Activated CD8-positive, alpha-beta memory T cell treated with anti-CD3 and anti-CD28 coated beads for 36 hours (primary cell): ENCODE data around the gene UBAP2. TPM values are rescaled to one million over a fixed set of nuclear protein-coding genes. Genes with fewer than 3 reads are reported as not detected.

ENCODE experiments used
- CTCF ChIA-PET: fragments of 350-600 bp; sonication (Branson Sonifier 250); formaldehyde crosslinking; loops from one replicate; lab custom pipeline; 2021; ENCODE audit warnings: antibody characterized with exemption; lab: Charles Lee
- POLR2A ChIA-PET: fragments of 350-600 bp; sonication (Branson Sonifier 250); formaldehyde crosslinking; loops from one replicate; lab custom pipeline; 2021; ENCODE audit warnings: antibody characterized with exemption; lab: Charles Lee
- total RNA-seq, 2 experiments: library from RNA; stranded (reverse); gene quantifications; one replicate each; pipeline ENCODE4 v1.2.3, GENCODE V29; 2021

UBAP2 gene, protein sequence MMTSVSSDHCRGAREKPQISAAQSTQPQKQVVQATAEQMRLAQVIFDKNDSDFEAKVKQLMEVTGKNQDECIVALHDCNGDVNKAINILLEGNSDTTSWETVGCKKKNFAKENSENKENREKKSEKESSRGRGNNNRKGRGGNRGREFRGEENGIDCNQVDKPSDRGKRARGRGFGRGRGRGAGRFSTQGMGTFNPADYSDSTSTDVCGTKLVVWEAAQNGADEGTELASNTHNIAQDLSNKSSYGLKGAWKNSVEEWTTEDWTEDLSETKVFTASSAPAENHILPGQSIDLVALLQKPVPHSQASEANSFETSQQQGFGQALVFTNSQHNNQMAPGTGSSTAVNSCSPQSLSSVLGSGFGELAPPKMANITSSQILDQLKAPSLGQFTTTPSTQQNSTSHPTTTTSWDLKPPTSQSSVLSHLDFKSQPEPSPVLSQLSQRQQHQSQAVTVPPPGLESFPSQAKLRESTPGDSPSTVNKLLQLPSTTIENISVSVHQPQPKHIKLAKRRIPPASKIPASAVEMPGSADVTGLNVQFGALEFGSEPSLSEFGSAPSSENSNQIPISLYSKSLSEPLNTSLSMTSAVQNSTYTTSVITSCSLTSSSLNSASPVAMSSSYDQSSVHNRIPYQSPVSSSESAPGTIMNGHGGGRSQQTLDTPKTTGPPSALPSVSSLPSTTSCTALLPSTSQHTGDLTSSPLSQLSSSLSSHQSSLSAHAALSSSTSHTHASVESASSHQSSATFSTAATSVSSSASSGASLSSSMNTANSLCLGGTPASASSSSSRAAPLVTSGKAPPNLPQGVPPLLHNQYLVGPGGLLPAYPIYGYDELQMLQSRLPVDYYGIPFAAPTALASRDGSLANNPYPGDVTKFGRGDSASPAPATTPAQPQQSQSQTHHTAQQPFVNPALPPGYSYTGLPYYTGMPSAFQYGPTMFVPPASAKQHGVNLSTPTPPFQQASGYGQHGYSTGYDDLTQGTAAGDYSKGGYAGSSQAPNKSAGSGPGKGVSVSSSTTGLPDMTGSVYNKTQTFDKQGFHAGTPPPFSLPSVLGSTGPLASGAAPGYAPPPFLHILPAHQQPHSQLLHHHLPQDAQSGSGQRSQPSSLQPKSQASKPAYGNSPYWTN
- total RNA-seq, result 10 to 100 TPM; 52.1 to 53.6 TPM

DNA sequence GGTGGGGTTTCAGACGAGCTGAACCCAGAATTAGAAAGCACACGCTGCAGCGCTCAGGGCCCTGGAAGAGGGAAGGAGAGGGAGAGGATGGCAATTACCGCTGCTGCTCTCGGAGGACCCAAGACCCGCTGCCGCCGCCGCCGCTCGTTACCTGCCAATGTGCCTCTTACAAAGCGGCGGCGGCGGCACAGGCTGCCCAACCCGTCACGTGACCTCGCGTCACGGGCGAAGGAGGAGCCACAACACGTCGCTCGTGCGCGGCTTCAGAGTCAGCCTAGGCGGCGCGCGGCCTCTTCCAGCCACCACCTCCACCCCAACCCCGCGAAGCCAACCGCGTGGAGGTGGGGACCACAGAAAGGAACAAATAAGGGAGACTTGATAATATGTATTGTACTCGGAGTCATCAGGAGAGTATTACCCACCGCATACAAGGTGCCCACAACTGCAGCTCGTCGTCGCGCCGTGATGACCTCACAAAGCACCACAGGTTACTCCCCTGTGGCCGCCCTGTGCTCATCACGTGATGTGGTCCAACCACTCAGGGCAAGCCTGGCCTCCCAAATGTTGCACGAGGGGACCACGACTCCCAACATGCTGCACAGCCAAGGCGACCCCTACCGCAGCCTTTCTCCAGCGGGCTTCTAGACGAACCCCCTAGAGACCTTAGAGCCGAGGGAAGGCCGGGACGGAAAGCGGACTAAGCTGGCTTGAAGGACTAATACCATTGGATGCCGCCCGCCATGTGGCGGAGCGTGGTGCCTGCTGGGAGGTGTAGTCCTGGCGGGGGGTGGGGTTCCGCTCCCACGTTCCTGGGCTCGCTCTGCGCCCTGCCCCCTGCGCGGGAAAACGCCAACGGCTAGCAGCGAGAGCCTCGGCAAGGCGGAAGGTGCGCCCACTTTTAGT is at the start of gene UBAP2:
Gene UBAP2 (minus strand): TSS at position 161 of the 903 bp plus-strand sequence. CDS start 31,739 bp downstream, outside the sequence.
- ChIA-PET POLR2A (interaction anchor here (0.5 to 2.1 kb wide), 6 partner anchors 8 to 328 kb away, joined by 3 to 7 read pairs (median 4); partner anchors contain the start of genes MYORG and UBE2R2), CTCF (interaction anchor here (0.5 kb wide), 1 partner anchor 12 kb away, joined by 3 read pairs; no protein-coding TSS in a partner anchor)

DNA sequence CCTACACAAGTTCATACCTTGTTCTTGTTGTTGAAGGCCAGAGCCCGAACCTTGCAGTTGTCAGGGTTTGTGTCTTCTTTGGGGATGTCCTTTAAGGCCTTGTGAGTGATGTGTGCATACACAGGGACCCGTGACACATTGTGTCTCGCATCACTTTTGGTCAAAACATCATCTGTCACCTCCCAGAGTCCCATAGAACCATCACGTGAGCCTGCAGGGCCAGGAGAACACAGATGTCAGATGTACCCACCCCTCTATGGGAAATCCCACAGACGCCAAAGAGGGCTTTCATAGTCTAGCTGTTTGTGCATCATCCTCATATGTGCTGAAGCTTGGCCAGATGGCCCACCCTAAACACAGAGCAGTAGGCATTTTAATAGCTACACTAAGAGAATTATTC is 49.6 kb upstream of the UBAP2 start:
- ChIA-PET CTCF (no interaction called here), POLR2A (interaction anchor here (0.6 kb wide), 1 partner anchor 314 kb away, joined by 6 read pairs; no protein-coding TSS in a partner anchor)

DNA sequence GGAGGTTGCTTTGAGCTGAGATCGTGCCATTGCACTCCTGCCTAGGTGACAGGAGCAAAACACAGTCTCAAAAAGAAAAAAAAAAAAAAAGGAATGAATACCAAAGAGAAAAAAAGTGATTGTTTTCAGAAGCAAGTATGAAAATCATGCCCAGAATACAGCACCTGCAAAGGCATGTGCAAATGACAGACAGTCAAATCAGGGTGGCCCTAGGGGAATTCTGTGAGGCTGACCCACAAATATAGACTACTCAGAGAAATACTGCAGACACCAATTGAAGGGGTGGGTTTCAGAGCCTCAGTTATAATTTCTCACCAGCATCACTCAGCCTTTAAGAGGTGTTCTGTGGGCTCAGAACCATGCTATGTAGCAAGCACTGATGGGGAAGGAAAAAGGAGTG is 49.2 kb upstream of the UBAP2 start:
- POLR2A ChIA-PET, result no interaction called here
- CTCF ChIA-PET, result interaction anchor here (0.7 kb wide), 1 partner anchor 30 kb away, joined by 4 read pairs; no protein-coding TSS in a partner anchor

DNA sequence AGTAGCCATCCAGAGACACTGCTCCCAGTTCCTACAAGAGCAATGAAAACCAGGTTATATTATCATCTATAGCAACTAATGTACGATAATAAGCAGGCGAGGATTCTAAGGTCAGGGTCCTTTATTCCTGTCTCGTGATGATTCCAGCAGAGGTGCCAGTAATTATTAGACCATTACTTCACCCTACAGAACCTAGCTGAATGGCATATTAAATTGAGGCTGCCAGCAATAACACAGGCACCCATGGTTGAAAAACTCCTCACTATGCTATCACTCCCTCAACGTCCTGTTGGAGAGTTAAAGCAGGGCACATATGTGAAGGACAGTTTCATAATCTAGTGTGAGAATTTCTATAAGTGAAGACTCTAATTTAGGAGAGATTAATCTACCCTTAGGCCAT is 48.1 kb upstream of the UBAP2 start:
- ChIA-PET CTCF (no interaction called here), POLR2A (no interaction called here)

DNA sequence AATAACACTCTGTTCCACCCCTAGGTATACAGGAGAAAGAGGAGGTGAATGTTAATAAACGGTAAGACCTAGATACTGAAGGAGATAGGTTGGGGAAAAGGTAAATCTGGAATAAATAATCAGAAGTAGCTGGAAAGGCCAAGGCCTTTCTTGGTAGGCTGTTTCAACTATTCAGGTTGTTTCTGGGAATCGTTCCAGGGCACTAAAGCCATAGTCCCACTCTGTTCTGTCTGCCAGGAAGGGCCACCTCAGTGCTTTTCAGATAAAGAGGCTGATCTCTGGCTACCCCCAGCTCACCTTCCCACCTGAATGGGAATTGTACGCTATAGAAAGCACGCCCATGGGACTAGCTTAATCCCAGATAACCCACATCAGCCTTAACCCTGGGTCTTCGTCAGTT is 44.9 kb upstream of the UBAP2 start:
- CTCF ChIA-PET, result no interaction called here

DNA sequence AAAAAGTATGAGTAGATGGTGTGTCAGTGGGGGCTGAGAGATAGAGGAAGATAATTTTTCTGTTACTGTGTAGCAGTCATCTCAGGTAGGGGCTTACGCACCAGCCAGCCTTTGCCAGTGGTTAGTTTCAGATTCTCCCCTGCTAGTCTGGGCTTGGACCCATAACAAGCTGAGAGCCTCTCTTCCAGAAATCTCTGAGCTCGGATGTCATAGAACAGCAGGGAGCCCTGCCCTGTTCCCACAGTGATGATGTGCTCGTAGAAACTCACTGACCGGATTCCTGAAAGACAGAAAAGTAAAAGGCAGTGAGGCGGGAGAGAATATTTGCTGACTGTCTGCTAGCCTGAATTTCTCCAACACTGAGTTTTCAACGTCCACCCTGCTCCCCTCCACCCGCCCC is 40.6 kb upstream of the UBAP2 start:
- CTCF ChIA-PET, result interaction anchor here (0.5 kb wide), 1 partner anchor 73 kb away, joined by 3 read pairs; no protein-coding TSS in a partner anchor
- POLR2A ChIA-PET, result no interaction called here

More for the DNA sequence above, 44.9 kb upstream of the UBAP2 start:
- POLR2A ChIA-PET, result no interaction called here

DNA sequence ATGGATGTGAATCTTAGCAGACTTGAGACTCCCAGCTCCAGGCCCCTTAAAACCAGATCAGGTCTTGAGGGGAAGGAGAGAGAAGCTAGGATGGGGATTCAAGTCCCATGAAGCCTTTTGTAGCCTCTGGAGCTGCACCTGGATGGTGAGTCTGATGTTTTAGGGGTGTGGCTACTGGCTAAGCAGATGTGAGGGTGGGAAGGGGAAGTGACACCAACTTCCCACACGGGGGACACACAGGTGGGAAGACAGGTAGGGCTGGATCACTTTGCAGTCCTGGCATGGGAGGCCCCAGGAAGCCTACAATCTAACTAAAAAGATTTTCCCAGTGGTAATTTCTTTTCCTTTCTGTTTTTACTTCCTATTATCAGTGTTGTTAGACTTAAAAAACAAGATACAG is 38.7 kb upstream of the UBAP2 start:
- ChIA-PET POLR2A (interaction anchor here (0.6 kb wide), 1 partner anchor 97 kb away, joined by 3 read pairs; no protein-coding TSS in a partner anchor), CTCF (no interaction called here)

DNA sequence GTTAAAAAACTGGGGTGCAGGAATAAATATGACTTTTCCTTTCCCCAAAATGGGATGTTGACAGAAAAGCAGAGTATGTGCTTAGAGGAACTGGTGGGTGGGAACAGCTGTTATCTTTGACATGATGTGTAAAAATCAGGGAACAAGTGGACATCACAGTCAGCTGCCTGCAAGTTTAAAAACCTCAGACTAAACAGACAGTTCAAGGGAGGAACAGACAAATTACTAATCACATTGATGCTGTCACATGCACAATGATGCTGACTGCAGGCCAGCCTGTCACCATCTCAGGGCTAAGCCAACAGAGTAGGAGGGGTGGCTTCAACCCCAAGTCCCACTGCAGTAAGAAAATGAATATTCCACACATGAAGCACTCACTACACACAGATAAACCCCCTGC is 38.2 kb upstream of the UBAP2 start:
- ChIA-PET CTCF (no interaction called here), POLR2A (interaction anchor here (0.6 kb wide), 1 partner anchor 98 kb away, joined by 3 read pairs; no protein-coding TSS in a partner anchor)

DNA sequence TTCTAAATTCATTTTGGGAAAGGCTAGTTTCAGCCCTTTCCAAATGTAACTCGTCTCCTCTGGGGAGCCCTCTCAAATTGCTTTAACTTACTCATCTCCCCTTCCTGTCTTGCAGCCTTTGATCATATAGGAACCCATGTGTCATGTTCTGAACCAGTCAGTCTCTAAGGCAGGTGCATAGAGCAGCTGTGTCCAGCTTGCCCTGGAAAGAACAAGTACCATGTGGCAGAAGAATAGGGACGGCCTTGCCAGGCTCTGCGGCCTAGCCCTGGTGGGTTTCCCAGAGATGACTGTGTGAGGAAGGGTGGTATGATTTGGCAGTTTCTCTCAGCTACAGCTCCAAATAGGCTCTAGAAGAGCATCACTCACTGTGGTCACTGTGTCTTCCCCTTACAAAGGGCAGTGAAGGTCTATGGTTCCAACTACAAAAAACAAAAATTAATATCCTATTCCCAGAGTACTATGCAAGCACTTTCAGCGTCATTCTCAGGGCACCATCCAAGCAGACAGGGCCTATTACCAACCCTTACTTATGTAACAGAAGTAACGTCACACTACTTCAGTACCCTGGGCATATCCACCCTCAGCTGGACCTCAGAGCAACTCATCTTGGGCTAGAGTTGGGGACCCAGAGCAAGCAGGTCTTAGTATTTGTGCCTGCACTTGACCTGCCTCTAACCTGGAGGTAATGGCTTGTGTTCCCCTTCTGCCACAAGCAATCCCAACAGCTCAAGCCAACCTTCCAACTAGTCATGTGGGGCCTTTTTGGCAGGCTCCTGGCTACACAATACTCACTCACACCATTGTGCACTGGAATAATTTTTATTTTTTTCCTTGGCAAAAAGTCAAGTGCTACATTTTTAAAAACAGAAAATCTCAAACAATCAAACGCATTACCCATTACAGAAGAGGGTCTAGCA is 37.2 kb upstream of the UBAP2 start:
- ChIA-PET CTCF (interaction anchor here (2.4 kb wide), 1 partner anchor 12 kb away, joined by 8 read pairs; no protein-coding TSS in a partner anchor), POLR2A (no interaction called here)

DNA sequence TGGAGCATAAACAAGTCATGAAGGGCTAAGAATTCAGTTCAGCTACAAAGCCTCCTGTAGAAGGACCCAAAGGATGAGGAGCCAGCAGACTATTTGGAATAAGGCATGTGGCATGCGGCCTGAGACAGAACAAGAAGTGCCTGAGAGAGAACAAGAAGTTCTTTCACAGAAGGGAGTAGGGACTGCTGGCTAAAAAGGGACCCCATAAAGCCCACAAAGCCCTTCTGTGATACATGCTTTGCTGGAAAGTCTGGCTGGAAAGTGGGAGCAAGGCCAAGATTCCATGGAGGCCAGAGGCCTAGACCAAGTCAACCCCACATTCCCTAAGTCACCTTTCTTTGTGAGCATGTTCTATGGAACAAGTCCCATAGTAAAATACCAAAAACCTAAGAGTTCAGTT is 35.9 kb upstream of the UBAP2 start:
- ChIA-PET CTCF (interaction anchor here (2.4 kb wide), 1 partner anchor 11 kb away, joined by 8 read pairs; no protein-coding TSS in a partner anchor), POLR2A (no interaction called here)

DNA sequence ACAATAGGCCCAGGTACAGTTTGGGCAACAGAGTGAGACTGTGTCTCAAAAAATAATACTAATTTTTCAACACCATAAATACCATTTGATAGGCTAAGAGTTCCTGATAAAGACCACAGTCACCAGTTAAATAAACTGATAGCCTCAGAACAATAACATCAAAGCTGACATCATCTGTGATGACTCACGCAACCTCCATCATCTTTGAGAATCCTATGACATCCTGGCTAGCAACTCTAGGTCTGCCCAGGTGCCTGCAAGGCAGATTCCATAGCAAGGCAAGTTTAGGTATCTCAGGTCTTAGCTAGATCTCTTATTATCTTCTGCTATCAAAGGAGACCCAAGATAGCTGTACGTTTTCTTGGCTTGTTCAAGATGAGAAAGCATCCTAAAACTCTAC is 30.5 kb upstream of the UBAP2 start:
- CTCF ChIA-PET, result interaction anchor here (0.8 kb wide), 1 partner anchor 174 kb away, joined by 3 read pairs; no protein-coding TSS in a partner anchor
- POLR2A ChIA-PET, result no interaction called here

DNA sequence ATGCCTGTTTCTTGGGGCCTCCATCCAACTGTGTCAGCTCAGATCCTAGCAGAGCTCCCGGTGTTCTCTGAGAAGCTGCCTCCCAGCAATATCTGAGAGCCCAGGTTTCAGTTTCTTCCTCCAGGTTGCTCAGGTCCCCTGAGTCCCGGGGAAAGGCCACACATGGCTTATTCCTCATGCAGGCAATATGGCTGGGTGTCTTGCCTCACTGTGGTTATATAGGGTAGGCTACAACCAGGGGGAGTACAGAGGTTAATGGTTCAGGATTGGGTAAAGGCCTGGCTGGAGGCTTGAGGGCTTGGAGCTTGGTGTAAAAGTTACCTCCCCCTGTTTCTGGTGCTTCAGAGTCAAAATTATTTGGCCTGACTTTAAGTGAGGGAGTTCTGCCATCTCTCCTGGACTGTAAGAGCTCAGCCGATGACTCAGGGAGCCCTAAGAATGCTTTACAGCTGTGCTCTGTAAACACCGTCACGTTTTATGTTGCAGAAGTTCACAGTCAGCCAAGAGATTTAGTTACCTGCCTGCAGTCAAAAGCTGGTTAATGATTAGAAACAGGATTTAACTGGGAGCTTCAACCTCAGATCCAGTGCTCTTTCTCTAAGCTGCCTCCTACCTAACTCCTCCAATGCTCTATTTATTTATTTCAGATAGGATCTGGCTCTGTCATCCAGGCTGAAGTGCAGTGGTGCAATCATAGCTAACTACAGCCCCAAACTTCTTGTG is 24.3 kb upstream of the UBAP2 start:
- ChIA-PET CTCF (interaction anchor here (0.6 to 2.2 kb wide), 12 partner anchors 8 to 185 kb away, joined by 3 to 8 read pairs (median 4); no protein-coding TSS in a partner anchor), POLR2A (no interaction called here)

DNA sequence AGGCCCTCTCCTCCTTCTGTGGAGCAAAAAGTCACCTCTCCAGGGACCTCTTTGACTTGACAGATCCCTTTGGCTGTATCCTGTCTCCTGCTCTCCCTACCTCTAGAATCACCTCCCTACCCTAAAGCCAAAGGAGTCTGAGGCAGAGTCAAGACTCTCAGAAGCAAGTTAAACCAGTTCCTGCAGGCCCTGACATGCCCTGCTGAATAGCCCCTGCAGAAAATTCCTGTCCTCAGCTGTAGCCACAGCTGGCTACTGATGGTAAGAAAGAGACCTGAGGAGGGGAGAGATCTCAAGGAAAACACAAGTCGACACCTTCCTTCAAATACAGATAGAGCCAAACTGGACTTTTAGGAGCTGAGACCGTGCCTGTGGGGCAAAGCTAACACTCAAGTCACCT is 23.7 kb upstream of the UBAP2 start:
- POLR2A ChIA-PET, result no interaction called here
- CTCF ChIA-PET, result interaction anchor here (0.5 to 1.7 kb wide), 4 partner anchors 19 to 67 kb away, joined by 3 to 4 read pairs (median 4); no protein-coding TSS in a partner anchor

DNA sequence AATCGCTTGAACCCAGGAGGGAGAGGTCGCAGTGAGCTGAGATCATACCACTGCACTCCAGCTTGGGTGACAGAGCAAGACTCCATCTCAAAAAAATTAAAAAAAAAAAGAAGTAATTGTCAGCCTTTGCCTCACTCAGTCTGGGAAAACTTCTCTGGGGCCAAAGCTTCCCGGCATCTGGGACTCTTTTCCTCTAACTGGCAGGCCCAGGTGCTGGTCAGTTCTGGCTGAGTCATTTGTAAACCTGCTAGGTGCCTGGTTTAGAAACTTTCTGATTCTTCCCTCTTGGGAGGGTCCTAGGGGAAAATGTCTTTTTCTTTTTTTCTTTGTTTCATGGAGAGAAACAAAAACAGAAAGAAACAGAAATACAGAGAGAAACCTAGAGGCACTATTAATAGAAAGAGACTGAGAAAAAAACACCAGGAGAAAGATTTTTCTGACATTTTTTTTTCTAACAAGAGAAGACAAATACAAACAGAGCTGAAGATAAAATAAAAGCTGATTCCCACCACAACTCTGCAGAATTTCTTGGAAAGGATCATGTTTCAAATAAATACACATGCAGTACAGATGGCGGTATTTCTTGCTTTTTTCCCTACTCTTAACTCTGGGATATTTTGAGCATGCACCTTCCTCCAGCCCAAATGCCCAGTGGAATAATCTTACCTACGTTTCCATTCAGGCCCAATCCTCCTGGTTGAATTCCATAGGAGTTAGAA is 22.1 kb upstream of the UBAP2 start:
- CTCF ChIA-PET, result no interaction called here
- POLR2A ChIA-PET, result interaction anchor here (0.6 kb wide), 1 partner anchor 93 kb away, joined by 8 read pairs; no protein-coding TSS in a partner anchor

DNA sequence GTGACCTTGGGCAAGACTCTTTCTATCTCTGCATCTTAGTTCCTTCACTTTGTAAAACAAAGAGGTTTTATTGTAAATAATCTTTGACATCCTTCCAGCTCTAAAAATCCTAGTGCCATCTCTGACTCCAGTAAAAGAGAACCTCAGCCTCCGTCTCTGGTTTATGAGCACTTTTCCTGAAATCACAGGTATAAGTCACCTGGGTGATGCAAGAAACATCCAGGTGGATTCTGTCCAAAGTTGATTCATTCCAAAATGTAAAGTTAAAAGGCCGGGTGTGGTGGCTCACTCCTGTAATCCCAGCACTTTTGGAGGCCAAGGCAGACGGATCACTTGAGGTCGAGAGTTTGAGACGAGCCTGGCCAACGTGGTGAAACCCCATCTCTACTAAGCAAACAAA is 21.1 kb upstream of the UBAP2 start:
- ChIA-PET POLR2A (no interaction called here), CTCF (interaction anchor here (0.7 kb wide), 1 partner anchor 22 kb away, joined by 3 read pairs; no protein-coding TSS in a partner anchor)
